Right hindlimb (tissue), 1 donor: ENCODE measurements around the gene MKI67.
A peak's percentile ranks its signal among the peaks of the same experiment; 100 is the strongest.

Experiments used
- DNase-seq: peaks from one replicate; pipeline ENCODE4 v3.0.0-alpha.2; 2018

MKI67 gene

GRCh38 chr10:128080231-128080630 lies 46.0 kb downstream of the MKI67 start:
- DNase-seq: no peak

GRCh38 chr10:128078136-128078969 lies 47.9 kb downstream of the MKI67 start:
- DNase-seq: no peak

- DNase-seq: no peak
These were observed 48.9 kb downstream of the MKI67 start for GRCh38 chr10:128077155-128077875.

GRCh38 chr10:128074589-128074988 lies 51.6 kb downstream of the MKI67 start:
- DNase-seq: no peak

- DNase-seq: no peak
These were observed 52.3 kb downstream of the MKI67 start for GRCh38 chr10:128073890-128074289.

DNA sequence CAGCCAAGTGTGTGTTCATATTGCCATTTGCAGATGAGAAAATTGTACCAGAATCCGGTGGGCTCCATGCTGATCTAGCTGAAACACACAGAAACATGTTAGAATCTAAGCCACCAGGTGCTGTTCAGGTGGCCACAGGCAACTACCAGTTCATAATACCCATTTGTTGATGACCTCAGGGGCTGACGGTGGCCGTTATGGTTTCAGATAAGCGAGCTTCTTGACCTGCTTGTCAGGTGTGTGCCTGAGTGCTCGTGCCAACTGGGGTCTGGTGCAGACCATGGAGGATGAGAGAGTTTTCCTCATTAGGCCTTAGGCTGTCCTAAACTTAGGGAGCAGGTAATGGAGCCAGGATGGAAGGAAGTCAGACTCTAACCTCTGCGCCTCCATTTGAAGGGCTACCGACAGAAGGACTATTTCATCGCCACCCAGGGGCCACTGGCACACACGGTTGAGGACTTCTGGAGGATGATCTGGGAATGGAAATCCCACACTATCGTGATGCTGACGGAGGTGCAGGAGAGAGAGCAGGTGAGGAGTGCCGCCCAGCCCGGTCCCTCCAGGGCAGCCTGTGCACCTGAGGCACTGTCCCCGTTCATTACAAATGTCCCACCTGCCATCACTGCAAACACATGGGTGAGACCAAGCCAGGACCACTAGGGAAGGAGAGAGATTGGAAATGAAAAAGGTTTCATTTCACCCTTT lies 53.1 kb downstream of the MKI67 start:
- no peak for DNase-seq

- no peak for DNase-seq
These were observed 54.2 kb downstream of the MKI67 start for GRCh38 chr10:128072046-128072445.

GRCh38 chr10:128071417-128071782 lies 54.8 kb downstream of the MKI67 start:
- DNase-seq: no peak

DNA sequence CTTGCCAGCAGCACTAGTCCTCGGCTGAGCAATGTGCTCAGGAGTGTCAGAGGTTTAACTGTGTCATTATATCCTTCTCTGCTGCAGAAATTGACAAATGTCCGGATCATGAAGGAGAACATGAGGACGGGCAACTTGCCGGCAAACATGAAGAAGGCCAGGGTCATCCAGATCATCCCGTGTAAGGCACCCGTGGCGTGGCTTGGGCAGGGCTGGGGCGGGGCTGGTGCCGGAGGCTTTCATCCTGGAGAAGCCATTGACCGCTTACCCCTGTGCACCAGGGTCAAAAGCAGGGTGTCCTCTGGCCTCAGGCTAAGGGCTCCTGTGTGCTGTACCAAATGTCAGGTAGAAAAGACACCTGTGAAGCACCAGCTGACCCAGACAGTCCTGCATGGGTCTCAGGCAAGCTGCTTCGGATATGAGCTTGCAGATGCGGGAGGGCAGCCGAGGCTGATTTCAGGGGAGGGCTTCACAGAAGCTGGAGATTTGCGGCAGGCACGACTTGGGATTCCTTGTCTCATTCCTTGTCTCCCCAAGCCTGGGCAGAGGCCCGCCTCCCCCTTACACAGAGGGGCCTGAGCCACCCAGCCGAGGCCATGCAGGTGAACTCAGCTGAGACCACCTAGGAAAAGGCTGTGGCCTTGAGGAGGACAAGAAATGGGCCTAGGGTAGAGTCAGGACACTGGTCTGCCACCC lies 55.4 kb downstream of the MKI67 start:
- DNase-seq: no peak

- no peak for DNase-seq
These were observed 56.1 kb downstream of the MKI67 start for GRCh38 chr10:128070161-128070560.

DNA sequence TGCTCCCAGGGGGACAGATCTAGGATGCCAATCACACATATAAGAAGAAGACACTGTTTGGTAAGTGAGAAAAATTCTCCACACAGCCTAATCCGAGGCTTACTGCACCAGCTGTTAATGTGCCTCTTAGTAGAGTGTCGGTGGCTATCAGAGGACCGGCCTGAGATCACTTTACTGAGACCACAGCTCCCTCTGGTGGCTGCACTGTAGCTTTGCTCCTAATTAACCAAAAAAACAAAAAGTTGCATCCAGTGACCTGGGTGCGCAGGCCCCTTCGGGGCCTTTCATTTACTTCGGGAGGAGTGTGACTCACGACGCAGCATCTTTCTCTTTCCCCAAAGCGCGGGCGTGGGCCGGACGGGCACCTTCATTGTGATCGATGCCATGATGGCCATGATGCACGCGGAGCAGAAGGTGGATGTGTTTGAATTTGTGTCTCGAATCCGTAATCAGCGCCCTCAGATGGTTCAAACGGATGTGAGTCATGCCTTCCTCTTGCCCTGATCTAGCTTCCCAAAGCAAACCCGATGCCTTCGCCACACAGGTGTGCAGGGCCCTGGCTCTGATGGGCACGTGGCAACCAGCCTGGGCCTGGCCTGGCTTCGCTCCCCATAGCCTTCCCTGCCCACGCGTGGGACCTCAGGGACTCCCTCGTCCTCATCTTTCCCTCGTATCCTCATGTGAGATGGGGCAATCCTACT lies 56.7 kb downstream of the MKI67 start:
- DNase-seq: peak; percentile 85

DNA sequence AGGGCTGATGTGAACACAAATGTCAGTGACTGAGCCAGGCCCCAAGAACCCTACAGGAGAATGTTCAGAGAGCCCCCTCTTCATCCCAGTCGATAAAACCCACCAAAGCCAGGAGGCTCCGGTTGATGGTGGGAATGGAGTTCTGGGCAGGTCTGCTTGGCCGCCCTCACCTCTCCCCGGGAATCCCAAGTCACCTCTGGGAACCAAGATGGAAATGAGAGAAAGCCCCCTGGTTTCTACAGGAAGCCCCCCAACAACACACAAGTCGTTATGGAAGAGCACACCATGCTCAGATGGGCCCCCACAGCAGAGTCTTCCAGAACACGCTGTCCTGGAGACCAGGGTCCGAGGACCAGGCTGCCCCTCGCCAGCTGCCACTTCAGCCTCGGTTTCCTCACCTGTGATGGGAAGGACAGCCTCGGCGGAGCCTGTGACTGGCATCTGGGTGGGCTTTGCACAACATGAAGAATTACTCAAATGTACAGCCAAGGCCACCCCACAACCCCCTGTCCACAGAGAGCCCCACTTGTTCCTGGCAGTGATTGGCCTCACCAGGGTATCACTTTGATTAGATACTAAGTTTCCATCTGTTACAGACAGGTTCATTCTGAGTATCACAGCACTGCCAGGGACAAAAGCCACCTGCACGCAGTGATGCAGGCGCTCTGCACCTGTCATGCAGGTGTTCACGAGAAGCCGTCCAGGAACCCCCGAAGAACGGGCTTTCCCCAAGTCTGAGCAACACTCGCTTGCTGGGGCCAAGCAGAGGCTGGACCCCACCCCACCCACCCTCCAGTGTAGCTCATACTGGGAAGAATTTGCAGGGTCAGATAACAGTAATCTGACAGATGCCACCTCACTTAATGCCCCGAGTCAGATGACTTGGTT lies 57.6 kb downstream of the MKI67 start:
- peak; percentile 13 for DNase-seq

DNA sequence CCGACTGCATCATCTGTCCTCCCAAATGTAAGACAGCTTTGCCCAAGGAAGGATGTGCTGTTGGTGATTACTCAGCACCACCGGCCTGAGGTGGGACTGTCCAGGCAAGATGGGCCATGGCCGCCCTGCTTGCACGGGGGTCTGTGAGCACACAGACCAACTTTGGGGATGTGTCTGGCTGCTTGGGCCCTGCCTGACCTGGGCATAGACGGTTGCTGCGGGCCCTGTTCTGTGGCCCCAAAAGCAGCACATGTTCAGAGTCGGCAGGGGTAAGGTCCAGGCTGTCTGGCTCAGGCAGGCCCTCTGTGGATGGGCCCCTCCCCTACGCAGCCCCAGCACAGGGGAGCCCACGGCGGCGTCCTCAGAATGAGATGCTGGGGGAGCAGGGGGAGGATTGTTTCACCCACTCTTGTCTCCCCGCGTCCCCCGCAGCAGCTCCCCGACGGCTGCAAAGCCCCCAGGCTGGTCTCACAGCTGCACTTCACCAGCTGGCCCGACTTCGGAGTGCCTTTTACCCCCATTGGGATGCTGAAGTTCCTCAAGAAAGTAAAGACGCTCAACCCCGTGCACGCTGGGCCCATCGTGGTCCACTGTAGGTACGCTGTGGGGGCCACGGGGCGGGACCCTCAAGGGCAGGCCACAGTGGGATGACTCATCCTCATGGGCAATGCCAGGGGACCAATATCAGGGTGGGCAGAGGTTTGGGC lies 58.4 kb downstream of the MKI67 start:
- no peak for DNase-seq

- DNase-seq: no peak
These were observed 59.3 kb downstream of the MKI67 start for GRCh38 chr10:128066870-128067382.

- DNase-seq: no peak
These were observed 60.2 kb downstream of the MKI67 start for GRCh38 chr10:128065881-128066534.

GRCh38 chr10:128064970-128065580 lies 61.1 kb downstream of the MKI67 start:
- DNase-seq: peak; percentile 21

GRCh38 chr10:128064108-128064969 lies 61.9 kb downstream of the MKI67 start:
- peak; percentile 55 for DNase-seq

GRCh38 chr10:128063736-128064107 lies 62.5 kb downstream of the MKI67 start:
- no peak for DNase-seq
